Lower lobe of right lung (tissue), 2 donors: Measurements from ENCODE around the gene RASSF3. TPM values are rescaled to one million over a fixed set of nuclear protein-coding genes. Genes with fewer than 3 reads are reported as not detected.

Source experiments
- ATAC-seq, 2 donors: fragments of 200-7000 bp; cut with Tn5 transposase; one replicate each; pipeline ENCODE4 v1.9.1; 2020 to 2022; ENCODE audit warnings: mild to moderate bottlenecking in 2 of 2, moderate library complexity in 2 of 2
- DNase-seq: peaks from one replicate; pipeline ENCODE4 v3.0.0-alpha.2; 2020
- H3K27ac ChIP-seq: fragments of 200-600 bp; one replicate; pipeline ENCODE4 v1.8.0; 2022
- H3K27me3 ChIP-seq: fragments of 200-600 bp; one replicate; pipeline ENCODE4 v1.8.0; 2022; ENCODE audit warnings: low read depth
- H3K36me3 ChIP-seq: fragments of 200-600 bp; one replicate; pipeline ENCODE4 v1.8.0; 2022; ENCODE audit warnings: mild to moderate bottlenecking
- H3K4me1 ChIP-seq: fragments of 200-600 bp; one replicate; pipeline ENCODE4 v1.8.0; 2022
- H3K4me3 ChIP-seq: fragments of 200-600 bp; one replicate; pipeline ENCODE4 v1.8.0; 2022; ENCODE audit warnings: mild to moderate bottlenecking
- H3K9me3 ChIP-seq: fragments of 200-600 bp; one replicate; pipeline ENCODE4 v1.8.0; 2022
- CTCF ChIP-seq: fragments of 200-600 bp; IDR thresholded peaks from one replicate; pipeline ENCODE4 v1.8.0; 2022; ENCODE audit warnings: antibody characterized with exemption, mild to moderate bottlenecking
- intact Hi-C: fragments of 100-400 bp; cut with DNase I; formaldehyde crosslinking; loops from one replicate; pipeline ENCODE4 v1.11.0; 2022
- total RNA-seq: library from RNA; stranded (reverse); fragmentation: NEBNext Ultra II Directional; extraction: Animal tissue kit (Norgen Biotek cat#: 25700); gene quantifications from one replicate; pipeline ENCODE4 v1.2.1, GENCODE V29; 2021
- donor health status: DM: no; HTN: yes; CAD: no; lungs with severe emphysema.

RASSF3 gene
- total RNA-seq, 1 donor from 2014 or later = 82.7 TPM

GRCh38 chr12:64568298-64568697 lies 42.0 kb upstream of the RASSF3 start:
- intact Hi-C loops = loop anchor here (10.0 kb wide), 1 partner anchor 47 kb away; the partner anchor contains the start of gene RASSF3
- no peaks in the 10 kb centered on the region for H3K9me3 ChIP-seq
- TF ChIP-seq CTCF = no peak

GRCh38 chr12:64569923-64570691 lies 40.2 kb upstream of the RASSF3 start:
- Histone ChIP-seq H3K27me3 (no peaks in the 10 kb centered on the region), H3K27ac (no peak overlapping the region), H3K4me1 (peaks cover 29% of the 10 kb centered on the region), H3K36me3 (no peaks in the 10 kb centered on the region), H3K9me3 (peaks cover 7% of the 10 kb centered on the region), H3K4me3 (no peak overlapping the region)
- no peak for TF ChIP-seq CTCF
- ATAC-seq = no peak
- intact Hi-C loops = loop anchor here (10.0 kb wide), 1 partner anchor 45 kb away; the partner anchor contains the start of gene RASSF3
- no peak for DNase-seq

More at GRCh38 chr12:64568298-64568697, 42.0 kb upstream of the RASSF3 start:
- ATAC-seq = no peak
- Histone ChIP-seq H3K4me3 (no peak overlapping the region), H3K36me3 (no peaks in the 10 kb centered on the region), H3K27ac (no peak overlapping the region), H3K27me3 (no peaks in the 10 kb centered on the region), H3K4me1 (peaks cover 29% of the 10 kb centered on the region)
- DNase-seq = no peak

- H3K36me3 ChIP-seq = no peaks in the 10 kb centered on the region
- intact Hi-C loops = no loop called here
- H3K27me3 ChIP-seq = no peaks in the 10 kb centered on the region
- no peak for ATAC-seq
- no peak overlapping the region for H3K27ac ChIP-seq
- TF ChIP-seq CTCF = no peak
- no peak for DNase-seq
- no peak overlapping the region for H3K4me3 ChIP-seq
- peaks cover 29% of the 10 kb centered on the region for H3K4me1 ChIP-seq
- H3K9me3 ChIP-seq = peaks cover 9% of the 10 kb centered on the region
Observed at GRCh38 chr12:64571411-64571810, 38.9 kb upstream of the RASSF3 start.

- Histone ChIP-seq H3K4me3 (no peak overlapping the region), H3K4me1 (peaks cover 21% of the 10 kb centered on the region), H3K36me3 (no peaks in the 10 kb centered on the region), H3K27ac (no peak overlapping the region), H3K27me3 (no peaks in the 10 kb centered on the region), H3K9me3 (peaks cover 9% of the 10 kb centered on the region)
- intact Hi-C loops = no loop called here
- no peak for ATAC-seq
- DNase-seq = no peak
- TF ChIP-seq CTCF = no peak
Observed at GRCh38 chr12:64572241-64572640, 38.1 kb upstream of the RASSF3 start.

GRCh38 chr12:64574837-64575236 lies 35.5 kb upstream of the RASSF3 start:
- no peaks in the 10 kb centered on the region for H3K27me3 ChIP-seq
- no peaks in the 10 kb centered on the region for H3K4me1 ChIP-seq
- ATAC-seq = no peak
- no peaks in the 10 kb centered on the region for H3K36me3 ChIP-seq
- intact Hi-C loops = no loop called here
- H3K9me3 ChIP-seq = peaks cover 9% of the 10 kb centered on the region
- no peak overlapping the region for H3K4me3 ChIP-seq
- no peak for DNase-seq
- no peak for TF ChIP-seq CTCF
- no peak overlapping the region for H3K27ac ChIP-seq
